Stimulated activated CD8-positive, alpha-beta memory T cell treated with anti-CD3 and anti-CD28 coated beads, Interleukin-12 subunit alpha, Interleukin-12 subunit beta, amount 100 ng/mL, for 4 hours (primary cell): Measurements from ENCODE around the gene LSG1.
"Not testable (repeated sequence)": the region's sequence is repeated elsewhere in the genome, so short reads cannot be mapped to it uniquely, and the experiment has no call there.

Experiments used
- DNase-seq: peaks from one replicate; pipeline ENCODE4 v3.0.0-alpha.2; 2020; ENCODE audit warnings: low read depth

Gene LSG1

DNA sequence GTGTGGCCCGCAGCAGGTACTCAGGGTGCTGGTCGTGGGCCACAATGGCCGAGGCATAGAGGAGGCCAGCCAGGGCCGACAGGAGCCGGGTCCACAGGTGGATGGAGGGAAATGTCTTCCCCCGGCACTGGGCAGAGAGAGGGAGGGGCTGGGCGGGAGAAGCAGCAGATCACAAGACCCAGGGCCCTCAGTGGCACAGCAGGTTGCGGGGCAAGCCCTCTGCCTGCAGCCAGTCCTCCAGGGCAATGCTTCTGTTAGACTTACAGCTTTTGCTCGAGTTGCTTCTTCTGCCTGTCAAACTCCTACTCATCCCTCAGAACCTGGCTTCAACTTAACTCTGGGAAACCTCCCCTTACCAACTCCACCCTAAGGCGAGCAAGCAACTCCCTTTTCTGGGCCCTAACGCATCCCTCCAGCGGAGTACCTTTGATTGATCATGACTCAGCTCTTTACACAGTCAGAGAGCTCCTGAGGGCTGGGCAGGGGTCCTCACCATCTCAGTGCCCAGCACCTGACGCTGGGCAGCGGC lies 54.8 kb downstream of the LSG1 start:
- DNase-seq = no peak

DNA sequence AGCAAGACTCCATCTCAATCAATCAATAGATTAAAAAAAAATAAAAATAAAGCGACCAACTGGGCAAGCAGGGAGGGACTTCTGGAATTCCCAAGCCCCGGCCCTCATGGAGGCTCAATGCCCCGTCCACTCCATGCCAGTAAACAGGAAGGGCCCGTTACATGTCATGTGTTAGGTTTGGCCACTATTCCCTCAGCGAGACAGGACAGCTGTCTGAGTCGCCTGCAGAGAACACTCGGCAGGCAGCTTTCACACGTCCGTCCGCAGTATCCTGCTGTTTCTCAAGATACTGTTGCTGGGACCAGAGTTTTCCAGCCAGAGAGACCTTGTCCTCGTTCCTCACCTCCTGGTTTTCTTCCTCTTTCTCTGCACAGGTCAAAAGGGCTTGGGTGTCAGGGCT lies 56.8 kb downstream of the LSG1 start:
- no peak for DNase-seq

DNA sequence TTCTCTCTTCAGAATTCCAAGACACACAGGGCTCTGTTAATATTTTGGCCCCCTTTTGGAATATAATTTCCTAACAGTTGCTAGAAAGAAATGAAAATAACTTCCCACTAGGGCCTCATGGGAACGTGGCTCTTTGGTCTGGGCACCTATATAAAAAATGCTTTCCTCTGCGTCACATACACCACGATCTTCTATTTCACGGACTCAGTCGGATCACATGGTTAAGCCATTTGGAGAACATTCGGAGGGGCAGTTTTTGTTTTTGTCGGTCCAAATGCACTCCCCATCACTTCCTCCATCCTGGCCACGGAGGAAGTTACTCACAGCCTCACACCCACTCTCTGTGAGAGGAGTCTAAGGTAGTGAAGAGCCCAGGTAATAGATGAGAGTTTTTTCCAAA lies 59.8 kb downstream of the LSG1 start:
- DNase-seq = no peak

DNA sequence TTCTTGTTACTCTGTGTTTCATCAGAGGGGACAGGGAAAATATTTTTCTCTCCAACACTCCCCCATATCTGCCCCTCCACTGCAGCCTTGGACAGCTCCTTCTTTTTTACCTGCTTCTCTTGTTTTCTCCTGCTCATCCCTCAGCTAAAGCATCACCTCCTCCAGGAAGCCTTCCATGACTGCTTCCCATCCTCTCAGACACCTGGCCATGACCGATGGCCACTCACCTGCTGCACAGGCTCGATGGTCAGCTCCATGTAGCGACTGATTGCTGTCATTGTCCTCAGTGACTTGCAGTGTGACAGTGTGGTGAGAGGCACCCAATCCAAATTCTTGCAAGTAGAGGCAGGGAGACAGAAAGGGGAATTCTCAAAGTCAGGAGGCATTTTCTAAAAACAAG lies 61.3 kb downstream of the LSG1 start:
- DNase-seq = no peak

DNA sequence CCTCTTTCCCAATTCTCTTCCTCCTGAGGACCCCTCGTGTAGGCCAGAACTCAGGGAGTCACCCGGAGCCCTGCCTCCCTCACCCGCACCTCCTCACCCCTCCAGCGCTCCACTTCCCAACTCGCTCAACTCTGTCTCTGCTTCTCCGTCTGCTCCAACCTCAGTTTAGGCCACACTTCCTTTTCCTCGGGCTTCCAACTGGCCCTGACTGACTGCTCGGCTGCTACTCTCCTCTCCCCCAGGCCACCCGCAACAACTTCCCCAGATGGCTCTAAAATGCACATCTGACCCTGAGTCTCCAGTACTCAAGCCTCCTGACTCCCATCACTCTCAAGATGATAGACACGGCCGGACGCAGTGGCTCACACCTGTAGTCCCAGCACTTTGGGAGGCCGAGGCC lies 62.4 kb downstream of the LSG1 start:
- DNase-seq = no peak

DNA sequence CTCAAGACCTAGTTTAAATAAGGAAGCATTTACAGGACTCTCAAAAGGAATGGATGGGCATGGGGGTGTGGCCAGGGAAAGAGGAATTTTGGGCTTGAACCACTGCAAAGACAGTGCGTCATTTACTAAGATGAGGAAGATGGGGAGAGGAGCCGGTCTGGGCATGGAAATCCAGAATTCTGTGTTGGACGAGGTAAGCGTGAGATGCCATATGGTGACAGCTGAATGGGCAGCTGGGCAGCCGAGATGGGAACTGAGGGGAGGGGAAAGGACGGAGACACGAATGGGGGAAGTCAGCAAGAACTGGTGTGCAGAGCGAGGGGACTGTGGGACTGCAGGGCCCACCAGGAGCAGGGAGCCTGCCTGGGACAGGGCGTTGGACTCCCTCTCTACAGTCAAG lies 63.0 kb downstream of the LSG1 start:
- DNase-seq = no peak

DNA sequence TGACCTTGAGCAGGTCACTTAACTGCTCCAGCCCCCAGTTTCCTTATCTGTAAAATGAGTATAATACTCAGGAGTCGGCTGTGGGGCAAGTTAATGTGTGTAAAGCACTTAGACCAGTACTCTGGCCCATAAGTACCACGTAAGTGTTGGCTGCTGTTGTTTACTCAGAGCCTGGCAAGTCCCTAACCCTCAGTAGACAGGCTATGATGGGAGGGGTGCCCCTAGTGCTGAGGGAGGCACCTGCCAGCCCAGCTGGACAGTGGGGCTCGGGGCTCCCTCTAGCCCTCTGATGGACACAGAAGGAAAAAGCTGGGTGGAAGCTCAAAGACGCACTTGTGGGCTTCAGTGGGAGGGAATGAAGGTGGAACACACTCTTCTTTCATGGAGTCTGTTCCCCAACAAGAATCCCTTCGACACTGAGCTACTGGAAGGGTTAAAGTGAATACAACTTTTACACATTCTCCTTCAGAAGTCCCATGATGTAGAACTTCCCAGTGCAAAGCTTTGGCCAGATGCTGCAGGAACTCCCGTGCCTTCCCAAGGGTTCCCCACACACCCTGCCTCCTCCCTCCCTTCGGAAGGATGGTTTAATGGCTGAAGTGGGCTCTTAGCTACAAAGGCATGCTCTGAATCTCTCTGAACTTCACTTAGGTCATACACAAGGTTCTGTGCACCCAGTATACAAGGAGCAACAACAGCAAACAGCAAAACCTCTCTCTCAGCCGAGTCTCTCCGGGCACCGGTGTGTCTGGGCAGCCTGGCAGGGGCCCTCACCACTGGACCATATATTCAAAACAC lies 64.2 kb downstream of the LSG1 start:
- DNase-seq = no peak

DNA sequence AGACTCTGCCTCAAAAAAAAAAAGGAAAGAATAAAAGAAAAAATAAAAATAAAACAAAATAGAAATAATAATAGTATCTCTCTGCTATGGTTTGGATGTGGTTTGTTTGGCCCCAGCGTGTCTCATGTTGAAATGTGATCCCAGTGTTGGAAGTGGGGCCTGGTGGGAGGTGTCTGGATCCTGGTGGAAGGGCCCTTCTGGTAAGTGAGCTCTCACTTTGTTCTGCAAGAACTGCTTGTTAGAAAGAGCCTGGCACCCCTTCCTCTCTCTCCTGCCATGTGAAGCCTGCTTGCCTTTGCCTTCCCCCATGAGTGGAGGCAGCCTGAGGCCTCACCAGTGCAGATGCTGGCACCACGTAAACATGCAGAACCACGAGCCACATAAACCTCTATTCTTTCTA lies 65.0 kb downstream of the LSG1 start:
- no peak for DNase-seq

DNA sequence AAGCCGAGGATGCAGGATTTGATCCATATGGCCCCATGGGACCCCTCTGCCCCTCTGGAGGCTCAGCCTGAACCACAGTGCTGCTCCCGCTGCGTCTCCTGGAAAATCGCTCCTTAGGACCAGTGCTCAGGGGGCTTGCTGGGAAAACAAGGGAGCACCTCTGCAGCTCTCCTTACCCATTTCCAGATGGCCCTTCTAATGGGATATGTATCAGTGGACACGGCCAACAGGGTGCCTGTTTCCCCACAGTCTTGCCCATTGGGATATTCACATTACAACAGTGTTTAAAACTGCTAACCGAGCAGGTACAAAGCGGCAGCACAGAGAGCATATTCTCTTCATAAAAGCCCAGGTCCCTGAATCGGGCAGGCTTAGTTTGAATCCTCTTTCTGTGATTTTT lies 65.8 kb downstream of the LSG1 start:
- no peak for DNase-seq

DNA sequence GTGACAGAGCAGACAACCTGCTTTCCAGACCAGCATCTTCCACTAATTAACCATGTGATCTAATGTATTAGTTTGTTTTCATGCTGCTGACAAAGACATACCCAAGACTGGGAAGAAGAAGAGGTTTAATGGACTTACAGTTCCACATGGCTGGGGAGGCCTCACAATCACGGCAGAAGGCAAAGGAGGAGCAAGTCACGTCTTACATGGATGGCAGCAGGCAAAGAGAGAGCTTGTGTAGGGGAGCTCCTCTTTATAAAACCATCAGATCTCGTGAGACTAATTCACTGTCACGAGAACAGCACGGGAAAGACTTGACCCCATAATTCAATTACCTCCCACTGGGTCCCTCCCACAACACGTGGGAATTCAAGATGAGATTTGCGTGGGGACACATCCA lies 66.7 kb downstream of the LSG1 start:
- not testable (repeated sequence) for DNase-seq

DNA sequence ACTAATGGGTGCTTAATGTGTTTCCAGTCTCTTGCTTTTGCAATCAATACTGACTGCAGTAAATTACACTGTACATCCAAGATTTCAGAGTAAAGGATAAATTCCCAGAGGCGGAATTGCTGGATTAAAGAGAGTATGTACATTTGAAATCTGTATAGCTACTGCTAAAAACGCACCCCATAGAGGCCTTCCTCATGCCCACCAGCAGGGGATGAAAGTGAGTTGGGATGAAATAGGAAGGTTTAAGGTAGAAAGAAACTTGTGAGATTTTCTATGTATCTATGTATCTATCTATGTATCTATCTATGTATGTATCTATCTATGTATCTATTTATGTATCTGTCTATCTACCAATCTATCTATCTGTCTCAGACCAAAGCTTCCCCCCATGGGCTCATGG lies 67.2 kb downstream of the LSG1 start:
- no peak for DNase-seq

DNA sequence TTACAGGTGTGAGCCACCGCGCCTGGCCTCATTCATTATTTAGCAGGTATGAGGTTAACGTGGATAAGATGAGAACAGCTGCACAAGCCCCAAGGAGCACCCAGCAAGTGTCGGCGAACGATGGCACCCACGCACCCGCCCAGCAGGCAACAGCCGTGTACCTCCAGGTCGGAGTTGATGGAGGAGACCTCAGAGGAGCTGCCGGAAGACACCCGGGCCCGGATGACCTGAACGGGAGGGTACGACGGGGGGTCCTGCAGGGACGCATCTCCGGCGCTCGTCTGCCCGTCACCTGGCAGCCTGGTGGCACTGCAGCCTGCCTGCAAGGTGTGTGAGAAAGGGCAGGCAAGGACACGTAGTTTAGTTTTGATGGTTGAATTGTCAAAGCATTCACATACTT lies 67.9 kb downstream of the LSG1 start:
- no peak for DNase-seq

DNA sequence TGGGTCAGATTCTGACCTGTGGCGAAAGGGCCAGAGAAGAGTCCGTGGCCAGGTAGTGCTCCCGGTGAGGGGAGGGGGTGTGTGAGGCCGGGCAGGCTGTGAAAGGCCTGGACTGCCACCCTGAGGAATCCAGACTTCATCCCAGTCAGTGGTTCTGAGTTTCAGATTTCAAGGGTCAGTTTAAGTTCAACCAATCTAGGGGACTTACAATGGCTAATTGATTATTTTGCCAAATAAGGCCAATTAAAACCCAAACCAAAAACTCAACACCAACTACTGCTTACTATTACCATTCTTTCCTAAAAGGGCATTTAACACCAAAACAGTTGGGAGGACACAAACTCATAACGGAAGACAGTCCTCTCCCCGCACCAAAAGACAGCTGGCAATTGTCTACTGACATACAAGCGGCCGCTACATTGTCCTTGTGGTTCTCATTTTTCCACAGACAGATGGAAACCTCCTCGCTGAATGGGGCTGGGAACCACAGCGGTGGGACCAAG lies 69.3 kb downstream of the LSG1 start:
- no peak for DNase-seq

DNA sequence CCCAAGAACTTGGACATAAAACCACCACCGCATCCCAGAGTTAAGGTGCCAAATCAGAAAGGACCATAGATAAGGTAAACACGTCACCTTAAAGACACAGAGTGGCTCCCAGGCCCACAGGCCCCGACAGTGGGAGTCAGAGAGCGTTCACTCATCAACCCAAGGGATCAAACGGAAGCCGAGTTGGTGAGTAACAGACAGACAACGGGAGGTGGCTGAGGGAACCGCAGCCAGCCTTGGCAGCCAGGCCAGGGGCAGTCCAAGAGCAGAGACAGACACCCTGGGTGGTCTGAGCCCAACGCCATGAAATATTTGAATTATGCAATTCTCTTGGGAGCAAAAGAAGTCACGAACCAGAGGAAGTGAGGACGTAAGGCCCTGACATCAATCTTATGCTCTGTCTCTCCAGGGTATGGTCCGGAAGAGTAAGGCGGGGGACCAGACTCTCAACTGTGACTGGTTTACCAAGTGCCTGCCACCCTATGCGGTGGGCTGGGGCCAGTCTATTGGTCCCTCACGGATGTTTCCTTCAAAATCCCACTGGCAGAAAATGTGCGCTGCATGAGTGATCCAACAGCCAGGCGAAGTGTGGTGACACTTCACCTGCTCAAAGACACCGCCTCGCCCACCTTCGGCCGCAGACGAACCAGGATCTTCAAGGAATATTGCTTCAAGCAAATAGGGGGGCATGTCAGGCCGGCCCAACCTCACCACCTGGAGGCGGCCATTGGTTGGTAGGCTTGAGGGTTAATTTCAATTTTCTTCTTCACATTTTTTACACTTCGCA lies 73.0 kb downstream of the LSG1 start:
- no peak for DNase-seq

DNA sequence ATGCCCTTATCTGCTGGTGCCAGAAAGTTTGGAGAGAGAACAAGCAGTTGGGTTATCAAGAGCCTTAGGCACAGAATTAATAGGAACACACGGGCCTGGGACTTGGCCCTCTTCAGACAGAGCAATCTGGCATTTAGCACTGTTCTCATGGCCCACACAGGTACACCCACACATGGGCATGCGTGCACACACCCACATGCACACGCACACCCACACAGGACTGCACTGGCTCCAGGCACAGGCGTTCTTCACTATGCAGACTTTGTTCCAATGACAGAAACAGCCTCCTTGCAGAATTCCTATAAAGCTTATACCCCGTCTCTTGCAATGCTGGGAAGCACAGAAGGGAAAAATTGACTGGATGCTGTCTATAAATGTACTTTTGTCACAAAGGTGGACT lies 75.1 kb downstream of the LSG1 start:
- no peak for DNase-seq

DNA sequence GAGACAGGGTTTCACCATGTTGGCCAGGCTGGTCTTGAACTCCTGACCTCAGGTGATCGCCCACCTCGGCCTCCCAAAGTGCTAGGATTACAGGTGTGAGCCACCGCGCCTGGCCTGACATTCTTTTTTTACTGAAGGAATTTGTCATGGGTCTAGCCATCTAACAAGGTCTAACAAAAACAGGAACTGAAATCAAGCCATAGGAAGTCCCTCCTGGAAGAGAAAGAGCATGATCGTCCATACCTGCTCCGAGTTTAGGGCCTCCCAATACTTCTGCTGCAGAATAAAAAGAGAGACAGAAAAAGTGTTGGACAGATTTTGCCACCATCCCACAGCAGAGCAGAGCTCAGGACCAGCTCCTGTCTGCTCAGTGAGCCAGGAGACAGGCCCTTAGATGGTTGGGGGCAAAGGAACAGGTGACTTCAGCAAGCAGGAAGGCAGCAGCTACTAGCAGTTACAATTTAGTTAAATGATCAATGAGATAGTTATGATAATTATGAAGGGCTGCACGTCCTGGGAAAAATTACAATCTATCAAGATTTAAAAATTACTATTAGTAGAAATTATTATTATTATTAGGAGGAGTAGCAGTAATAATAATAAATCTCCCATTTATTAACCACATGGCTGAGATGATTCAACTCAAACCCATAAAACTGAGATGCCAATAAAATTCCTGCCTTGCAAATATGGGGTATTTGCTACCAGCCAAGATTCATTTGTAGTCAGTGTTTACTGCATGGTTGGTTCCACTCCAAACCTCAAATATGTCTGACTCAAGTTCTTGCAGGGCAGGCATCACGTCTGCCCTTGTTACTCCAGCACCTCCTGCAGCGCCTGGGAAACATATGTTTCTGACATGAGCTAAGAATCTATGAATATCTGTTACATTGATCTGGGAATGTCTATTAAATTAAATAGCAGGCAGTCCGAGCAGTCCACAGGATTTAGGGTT lies 78.9 kb downstream of the LSG1 start:
- no peak for DNase-seq
